Nephron progenitor cell (in vitro differentiated cells): ENCODE measurements around the gene RBM19.
A peak's percentile ranks its signal among the peaks of the same experiment; 100 is the strongest.

Experiments used
- DNase-seq: peaks from one replicate; pipeline ENCODE4 v3.0.0; 2021
- H3K27ac Mint-ChIP-seq: 2 replicates; pipeline ENCODE4 v1.8.0; 2021; ENCODE audit warnings: mild to moderate bottlenecking, moderate library complexity, mixed read lengths
- H3K27me3 Mint-ChIP-seq: 2 replicates; pipeline ENCODE4 v1.8.0; 2021; ENCODE audit warnings: mild to moderate bottlenecking, low read depth, mixed read lengths; ENCODE audit not compliant: poor library complexity
- H3K36me3 Mint-ChIP-seq: 2 replicates; pipeline ENCODE4 v1.8.0; 2021; ENCODE audit warnings: low read depth, mixed read lengths
- H3K4me1 Mint-ChIP-seq: 2 replicates; pipeline ENCODE4 v1.8.0; 2021; ENCODE audit warnings: mixed read lengths
- H3K4me3 Mint-ChIP-seq: 2 replicates; pipeline ENCODE4 v1.8.0; 2021; ENCODE audit warnings: mild to moderate bottlenecking, moderate library complexity, mixed read lengths
- H3K9me3 Mint-ChIP-seq: 2 replicates; pipeline ENCODE4 v1.8.0; 2021; ENCODE audit warnings: mild to moderate bottlenecking, moderate library complexity, mixed read lengths
- CTCF ChIP-seq: fragments of 200-600 bp; sonication (generic); IDR thresholded peaks from 2 replicates; pipeline ENCODE4 v1.5.0; 2021; ENCODE audit warnings: antibody characterized with exemption

The RBM19 gene

GRCh38 chr12:113939867-113940266 lies 26.3 kb downstream of the RBM19 start:
- TF ChIP-seq CTCF = no peak
- Mint-ChIP-seq H3K36me3 (peaks cover 61% of the 10 kb centered on the region), H3K27ac (no peak overlapping the region), H3K9me3 (no peaks in the 10 kb centered on the region), H3K27me3 (no peaks in the 10 kb centered on the region), H3K4me1 (peaks cover 7% of the 10 kb centered on the region), H3K4me3 (no peak overlapping the region)
- no peak for DNase-seq

GRCh38 chr12:113938471-113938870 lies 27.7 kb downstream of the RBM19 start:
- no peak for TF ChIP-seq CTCF
- Mint-ChIP-seq H3K36me3 (peaks cover 66% of the 10 kb centered on the region), H3K4me1 (peaks cover 16% of the 10 kb centered on the region), H3K27me3 (no peaks in the 10 kb centered on the region), H3K9me3 (no peaks in the 10 kb centered on the region), H3K4me3 (no peak overlapping the region), H3K27ac (peak overlapping the region; percentile 64)
- DNase-seq = no peak

GRCh38 chr12:113936460-113936859 lies 29.7 kb downstream of the RBM19 start:
- Mint-ChIP-seq H3K27me3 (no peaks in the 10 kb centered on the region), H3K9me3 (no peaks in the 10 kb centered on the region), H3K4me3 (no peak overlapping the region), H3K4me1 (peaks cover 33% of the 10 kb centered on the region), H3K27ac (no peak overlapping the region), H3K36me3 (peaks cover 55% of the 10 kb centered on the region)
- DNase-seq = no peak
- TF ChIP-seq CTCF = no peak

GRCh38 chr12:113935459-113935858 lies 30.7 kb downstream of the RBM19 start:
- no peak for DNase-seq
- H3K4me1 Mint-ChIP-seq = peaks cover 33% of the 10 kb centered on the region
- no peaks in the 10 kb centered on the region for H3K27me3 Mint-ChIP-seq
- H3K4me3 Mint-ChIP-seq = no peak overlapping the region
- peaks cover 52% of the 10 kb centered on the region for H3K36me3 Mint-ChIP-seq
- peak overlapping the region; percentile 72 for H3K27ac Mint-ChIP-seq
- H3K9me3 Mint-ChIP-seq = no peaks in the 10 kb centered on the region
- TF ChIP-seq CTCF = no peak

- DNase-seq = no peak
- H3K4me1 Mint-ChIP-seq = peaks cover 33% of the 10 kb centered on the region
- no peak overlapping the region for H3K4me3 Mint-ChIP-seq
- peak overlapping the region; percentile 72 for H3K27ac Mint-ChIP-seq
- peaks cover 53% of the 10 kb centered on the region for H3K36me3 Mint-ChIP-seq
- TF ChIP-seq CTCF = no peak
- H3K9me3 Mint-ChIP-seq = no peaks in the 10 kb centered on the region
- no peaks in the 10 kb centered on the region for H3K27me3 Mint-ChIP-seq
These were observed 31.2 kb downstream of the RBM19 start for GRCh38 chr12:113934946-113935345.

GRCh38 chr12:113934060-113934814 lies 31.9 kb downstream of the RBM19 start:
- no peak overlapping the region for H3K4me3 Mint-ChIP-seq
- peaks cover 53% of the 10 kb centered on the region for H3K36me3 Mint-ChIP-seq
- no peak for DNase-seq
- no peaks in the 10 kb centered on the region for H3K9me3 Mint-ChIP-seq
- H3K27ac Mint-ChIP-seq = no peak overlapping the region
- H3K4me1 Mint-ChIP-seq = peaks cover 35% of the 10 kb centered on the region
- H3K27me3 Mint-ChIP-seq = peaks cover 4% of the 10 kb centered on the region
- TF ChIP-seq CTCF = no peak
